CD4-positive, alpha-beta T cell (primary cell): ENCODE measurements around the gene EFNA1. TPM values are rescaled to one million over a fixed set of nuclear protein-coding genes. Genes with fewer than 3 reads are reported as not detected.

Source experiments
- ATAC-seq: fragments of 200-7000 bp; cut with Tn5 transposase; one replicate; pipeline ENCODE4 v1.10.0; 2022; ENCODE audit warnings: mild to moderate bottlenecking; ENCODE audit not compliant: poor library complexity
- CTCF ChIA-PET: fragments of 350-600 bp; sonication (Branson Sonifier 250); formaldehyde crosslinking; loops from one replicate; lab custom pipeline; 2021; ENCODE audit warnings: antibody characterized with exemption, inconsistent platforms; lab: Charles Lee
- POLR2A ChIA-PET: fragments of 350-600 bp; sonication (Branson Sonifier 250); formaldehyde crosslinking; loops from one replicate; lab custom pipeline; 2021; ENCODE audit warnings: antibody characterized with exemption, inconsistent platforms; lab: Charles Lee
- DNase-seq, 14 experiments: peaks; one replicate each; pipeline ENCODE4 v3.0.0-alpha.2; 2013 to 2020; ENCODE audit warnings: mixed read lengths in 2 of 14
- H3K27ac ChIP-seq, 2 donors: one replicate each; pipeline versions ENCODE4 v1.5.1 to v1.7.0; 2013; ENCODE audit warnings: low read length in 2 of 2, low read depth in 1 of 2, mild to moderate bottlenecking in 1 of 2
- H3K27me3 ChIP-seq, 2 experiments: 1 replicate in 1 of 2; 2 replicates in 1 of 2; pipeline versions ENCODE4 v1.6.1 to v1.7.0; 2013; ENCODE audit warnings: low read length in 2 of 2, control low read depth in 1 of 2, mild to moderate bottlenecking in 1 of 2, moderate library complexity in 1 of 2; ENCODE audit not compliant: insufficient read depth in 2 of 2, control insufficient read depth in 1 of 2
- H3K36me3 ChIP-seq: one replicate; pipeline ENCODE4 v1.6.1; 2013; ENCODE audit warnings: low read length, control low read depth; ENCODE audit not compliant: insufficient read depth
- H3K4me1 ChIP-seq: one replicate; pipeline ENCODE4 v1.6.1; 2013; ENCODE audit warnings: low read length, control low read depth; ENCODE audit not compliant: insufficient read depth
- H3K4me3 ChIP-seq: one replicate; pipeline ENCODE4 v1.5.1; 2013; ENCODE audit warnings: mild to moderate bottlenecking, low read length, moderate library complexity
- H3K9me3 ChIP-seq, 2 experiments: 1 replicate in 1 of 2; 2 replicates in 1 of 2; pipeline versions ENCODE4 v1.6.1 to v1.7.0; 2013; ENCODE audit warnings: low read length in 2 of 2, mild to moderate bottlenecking in 2 of 2, control low read depth in 1 of 2, moderate library complexity in 1 of 2; ENCODE audit not compliant: control insufficient read depth in 1 of 2, insufficient read depth in 1 of 2
- H3K27ac Mint-ChIP-seq: one replicate; pipeline ENCODE4 v1.8.0; 2020; ENCODE audit warnings: mixed read lengths
- H3K27me3 Mint-ChIP-seq: one replicate; pipeline ENCODE4 v1.8.0; 2021; ENCODE audit warnings: mixed read lengths
- H3K36me3 Mint-ChIP-seq: one replicate; pipeline ENCODE4 v1.8.0; 2021; ENCODE audit warnings: low read depth, mixed read lengths
- H3K4me1 Mint-ChIP-seq: one replicate; pipeline ENCODE4 v1.8.0; 2021; ENCODE audit warnings: low read depth, mixed read lengths
- H3K4me3 Mint-ChIP-seq: one replicate; pipeline ENCODE4 v1.8.0; 2020; ENCODE audit warnings: mild to moderate bottlenecking, mixed read lengths
- H3K9me3 Mint-ChIP-seq: one replicate; pipeline ENCODE4 v1.8.0; 2020; ENCODE audit warnings: mixed read lengths
- CTCF ChIP-seq: fragments of 200-600 bp; IDR thresholded peaks from one replicate; pipeline ENCODE4 v1.8.0; 2022; ENCODE audit warnings: antibody characterized with exemption, mild to moderate bottlenecking
- intact Hi-C, 2 experiments: fragments of 100-400 bp; cut with DNase I in 1 of 2; cut with micrococcal nuclease in 1 of 2; formaldehyde crosslinking; loops; one replicate each; pipeline versions ENCODE4 v1.15.1 to v1.9.0; 2023 to 2025; cut with DNase I, micrococcal nuclease
- total RNA-seq, 174 experiments: library from RNA in 2 of 174; stranded (reverse) in 2 of 174; gene quantifications; one replicate each; pipeline ENCODE4 v1.2.3 and lab custom pipeline; 2021 to 2026

Gene EFNA1
- total RNA-seq, 2 experiments from 2014 or later = 4.2 to 5.9 TPM

GRCh38 chr1:155079487-155080311, 48.0 kb upstream of the EFNA1 start:
- peaks cover 59% of the 10 kb centered on the region for H3K4me1 Mint-ChIP-seq
- peaks cover under 1% of the 10 kb centered on the region for H3K36me3 Mint-ChIP-seq
- intact Hi-C loops = loop anchor here (10.0 kb wide), 4 partner anchors 125 to 755 kb away; partner anchors contain the start of genes AQP10 (in 1 of the 2), ATP8B2 (in 1 of the 2), IL6R (in 1 of the 2) and PBXIP1 (in 1 of the 2)
- Histone ChIP-seq H3K4me1 (peaks cover 69% of the 10 kb centered on the region), H3K27me3 (peaks cover 46% of the 10 kb centered on the region in 2 experiments), H3K36me3 (no peaks in the 10 kb centered on the region), H3K27ac (no peak overlapping the region), H3K9me3 (peaks cover 0 to 30% of the 10 kb centered on the region in 2 experiments), H3K4me3 (peak overlapping the region; percentile 48)
- H3K9me3 Mint-ChIP-seq = no peaks in the 10 kb centered on the region
- no peak for TF ChIP-seq CTCF
- H3K27ac Mint-ChIP-seq = peak overlapping the region; percentile 1
- ChIA-PET POLR2A (interaction anchor here (1.3 to 2.6 kb wide), 3 partner anchors 9 to 93 kb away, joined by 5 to 7 read pairs (median 6); partner anchors contain the start of genes ADAM15 and KRTCAP2), CTCF (interaction anchor here (1.1 to 2.0 kb wide), 4 partner anchors 9 to 18 kb away, joined by 3 to 8 read pairs (median 6); no protein-coding TSS in a partner anchor)
- peak overlapping the region; percentile 86 for H3K4me3 Mint-ChIP-seq
- ATAC-seq (peak; percentile 28), DNase-seq (peak in 5 of 14 experiments; percentile 24 to 61 (median 53))
- peaks cover 40% of the 10 kb centered on the region for H3K27me3 Mint-ChIP-seq

GRCh38 chr1:155080312-155081228, 47.1 kb upstream of the EFNA1 start:
- Mint-ChIP-seq H3K4me3 (peak overlapping the region; percentile 85), H3K27me3 (peaks cover 42% of the 10 kb centered on the region), H3K9me3 (no peaks in the 10 kb centered on the region), H3K36me3 (peaks cover 3% of the 10 kb centered on the region), H3K27ac (no peak overlapping the region), H3K4me1 (peaks cover 67% of the 10 kb centered on the region)
- H3K4me1 ChIP-seq = peaks cover 75% of the 10 kb centered on the region
- peak in 6 of 14 experiments; percentile 34 to 73 (median 46) for DNase-seq
- no peak overlapping the region for H3K27ac ChIP-seq
- no peak for TF ChIP-seq CTCF
- H3K36me3 ChIP-seq = no peaks in the 10 kb centered on the region
- no peak for ATAC-seq
- CTCF ChIA-PET = interaction anchor here (1.0 to 2.0 kb wide), 5 partner anchors 9 to 63 kb away, joined by 3 to 8 read pairs (median 5); no protein-coding TSS in a partner anchor
- H3K9me3 ChIP-seq = peaks cover 0 to 30% of the 10 kb centered on the region in 2 experiments
- H3K27me3 ChIP-seq = peaks cover 46% of the 10 kb centered on the region in 2 experiments
- H3K4me3 ChIP-seq = peak overlapping the region; percentile 37
- POLR2A ChIA-PET = interaction anchor here (1.0 to 1.9 kb wide), 3 partner anchors 10 to 92 kb away, joined by 3 to 7 read pairs (median 7); partner anchors contain the start of gene KRTCAP2
- intact Hi-C loops = loop anchor here (10.0 kb wide), 4 partner anchors 126 to 756 kb away; partner anchors contain the start of genes AQP10 (in 1 of the 2), ATP8B2 (in 1 of the 2), IL6R (in 1 of the 2) and PBXIP1 (in 1 of the 2)
